Measurements from ENCODE around the gene TMEM62. TPM values are rescaled to one million over a fixed set of nuclear protein-coding genes. Genes with fewer than 3 reads are reported as not detected.

TMEM62 gene
- total and polyA plus RNA-seq, 4 donors = 4.5 to 14.0 (median 10.6) TPM

- TF ChIP-seq YY1 (IDR thresholded peaks at IDR 0.05) = no peak
- TF ChIP-seq NR2F2 (IDR thresholded peaks at IDR 0.05) = no peak
- TF ChIP-seq, protein P1, sequence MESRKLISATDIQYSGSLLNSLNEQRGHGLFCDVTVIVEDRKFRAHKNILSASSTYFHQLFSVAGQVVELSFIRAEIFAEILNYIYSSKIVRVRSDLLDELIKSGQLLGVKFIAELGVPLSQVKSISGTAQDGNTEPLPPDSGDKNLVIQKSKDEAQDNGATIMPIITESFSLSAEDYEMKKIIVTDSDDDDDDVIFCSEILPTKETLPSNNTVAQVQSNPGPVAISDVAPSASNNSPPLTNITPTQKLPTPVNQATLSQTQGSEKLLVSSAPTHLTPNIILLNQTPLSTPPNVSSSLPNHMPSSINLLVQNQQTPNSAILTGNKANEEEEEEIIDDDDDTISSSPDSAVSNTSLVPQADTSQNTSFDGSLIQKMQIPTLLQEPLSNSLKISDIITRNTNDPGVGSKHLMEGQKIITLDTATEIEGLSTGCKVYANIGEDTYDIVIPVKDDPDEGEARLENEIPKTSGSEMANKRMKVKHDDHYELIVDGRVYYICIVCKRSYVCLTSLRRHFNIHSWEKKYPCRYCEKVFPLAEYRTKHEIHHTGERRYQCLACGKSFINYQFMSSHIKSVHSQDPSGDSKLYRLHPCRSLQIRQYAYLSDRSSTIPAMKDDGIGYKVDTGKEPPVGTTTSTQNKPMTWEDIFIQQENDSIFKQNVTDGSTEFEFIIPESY (IDR thresholded peaks at IDR 0.05) = no peak
- TF ChIP-seq HNF4A (conservative IDR thresholded peaks at IDR 0.05) = no peak
- TF ChIP-seq EGR1 (IDR thresholded peaks at IDR 0.05; ENCODE audit: low read depth in 2 of 2) = no peak
- TF ChIP-seq, protein P2, sequence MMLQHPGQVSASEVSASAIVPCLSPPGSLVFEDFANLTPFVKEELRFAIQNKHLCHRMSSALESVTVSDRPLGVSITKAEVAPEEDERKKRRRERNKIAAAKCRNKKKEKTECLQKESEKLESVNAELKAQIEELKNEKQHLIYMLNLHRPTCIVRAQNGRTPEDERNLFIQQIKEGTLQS (IDR thresholded peaks at IDR 0.05) = no peak
- TF ChIP-seq TAF1 (conservative IDR thresholded peaks at IDR 0.05) = no peak
- TF ChIP-seq JUND (IDR thresholded peaks at IDR 0.05) = no peak
- no peak for TF ChIP-seq SP1 (IDR thresholded peaks at IDR 0.05)
- TF ChIP-seq FOXA2 (IDR thresholded peaks at IDR 0.05) = no peak
- TF ChIP-seq RXRA (IDR thresholded peaks at IDR 0.05) = no peak
- no peak for TF ChIP-seq MAX (IDR thresholded peaks at IDR 0.05)
- WGBS = 91% methylated on average over 6 of the region's 6 CpGs
- no peak overlapping the region for H3K9ac ChIP-seq (ENCODE audit: low read depth in 1 of 2, low read length in 2 of 2)
- H3K4me1 ChIP-seq (ENCODE audit: control insufficient read depth in 4 of 4, insufficient read depth in 4 of 4, low read length in 3 of 4) = peaks cover 0 to 5% (median 0%) of the 10 kb centered on the region in 4 donors
- no peak for DNase-seq (ENCODE audit: low spot score)
- no peak overlapping the region for H3K4me3 ChIP-seq (ENCODE audit: low read depth in 1 of 3, low read length in 3 of 3)
- H3K27me3 ChIP-seq (ENCODE audit: control insufficient read depth in 4 of 4, insufficient read depth in 4 of 4, low read length in 3 of 4) = no peaks in the 10 kb centered on the region
- no peaks in the 10 kb centered on the region for H3K9me3 ChIP-seq (ENCODE audit: control insufficient read depth in 4 of 4, low read length in 3 of 4)
- H3K27ac ChIP-seq (ENCODE audit: low read depth in 1 of 2, low read length in 2 of 2) = no peak overlapping the region
- H3K36me3 ChIP-seq (ENCODE audit: control insufficient read depth in 4 of 4, insufficient read depth in 3 of 4, low read depth in 1 of 4, low read length in 3 of 4) = peaks cover 0 to 3% (median under 1%) of the 10 kb centered on the region in 4 donors
Observed at GRCh38 chr15:43096411-43096810, 37.0 kb upstream of the TMEM62 start.

DNA sequence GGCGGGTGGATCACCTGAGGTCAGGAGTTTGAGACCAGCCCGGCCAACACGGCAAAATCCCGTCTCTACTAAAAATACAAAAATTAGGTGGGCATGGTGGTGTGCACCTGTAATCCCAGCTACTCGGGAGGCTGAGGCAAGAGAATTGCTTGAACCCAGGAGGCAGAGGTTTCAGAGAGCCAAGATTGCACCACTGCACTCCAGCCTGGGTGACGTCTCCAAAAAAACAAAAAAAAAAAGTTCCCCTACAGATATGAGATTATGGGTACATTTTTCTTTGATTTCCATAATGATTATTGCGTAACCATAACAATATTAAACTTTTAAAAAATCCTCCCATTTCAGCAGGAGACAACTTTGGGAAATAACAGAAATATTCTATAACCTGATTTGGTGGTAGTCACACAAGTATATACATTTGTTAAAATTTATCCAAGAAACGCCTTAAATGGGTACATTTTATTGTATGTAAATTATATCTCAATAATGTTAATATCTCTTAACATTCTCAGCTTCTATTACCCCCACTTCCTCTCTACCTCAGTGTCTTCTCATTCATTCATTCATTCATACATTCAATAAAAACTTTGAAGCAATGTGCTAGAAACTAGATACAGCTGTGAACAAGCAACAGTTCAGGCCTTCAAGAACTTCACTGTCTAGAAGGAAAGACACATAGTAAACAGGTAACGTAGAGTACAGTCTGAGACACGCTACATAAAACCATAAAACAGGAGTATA lies 34.1 kb upstream of the TMEM62 start:
- DNase-seq (ENCODE audit: low spot score) = no peak
- peaks cover 0 to 5% (median 2%) of the 10 kb centered on the region in 4 donors for H3K4me1 ChIP-seq (ENCODE audit: control insufficient read depth in 4 of 4, insufficient read depth in 4 of 4, low read length in 3 of 4)
- 97% methylated on average over 10 of the region's 10 CpGs for WGBS

DNA sequence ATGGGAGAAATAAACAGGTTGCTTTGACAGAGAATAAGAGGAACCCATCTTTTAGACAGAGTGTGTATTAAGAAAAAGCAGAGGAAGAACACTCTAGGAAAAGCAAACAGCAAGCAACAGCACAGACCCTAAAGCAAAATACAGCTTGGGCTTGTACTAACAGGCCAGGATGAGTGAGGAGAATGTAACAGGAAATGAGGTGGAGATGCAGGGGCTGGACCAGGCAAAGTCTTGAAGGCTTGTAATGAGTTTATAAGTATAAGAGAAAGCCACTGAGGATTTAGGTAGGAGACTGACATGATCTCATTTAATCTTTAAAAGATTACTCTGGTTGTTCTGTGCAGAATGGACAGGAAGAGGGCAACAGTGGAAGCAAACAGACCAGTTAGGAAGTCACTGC lies 32.4 kb upstream of the TMEM62 start:
- Histone ChIP-seq H3K27me3 (ENCODE audit: control insufficient read depth in 4 of 4, insufficient read depth in 4 of 4, low read length in 3 of 4) (no peaks in the 10 kb centered on the region), H3K4me1 (ENCODE audit: control insufficient read depth in 4 of 4, insufficient read depth in 4 of 4, low read length in 3 of 4) (peaks cover 6 to 13% (median 8%) of the 10 kb centered on the region in 4 donors), H3K9me3 (ENCODE audit: control insufficient read depth in 4 of 4, low read length in 3 of 4) (no peaks in the 10 kb centered on the region), H3K27ac (ENCODE audit: low read depth in 1 of 2, low read length in 2 of 2) (no peak overlapping the region), H3K4me3 (ENCODE audit: low read depth in 1 of 3, low read length in 3 of 3) (no peak overlapping the region), H3K36me3 (ENCODE audit: control insufficient read depth in 4 of 4, insufficient read depth in 3 of 4, low read depth in 1 of 4, low read length in 3 of 4) (peaks cover 0 to 3% (median under 1%) of the 10 kb centered on the region in 4 donors), H3K9ac (ENCODE audit: low read depth in 1 of 2, low read length in 2 of 2) (no peak overlapping the region)
- DNase-seq (ENCODE audit: low spot score) = no peak
- TF ChIP-seq NR2F2 (IDR thresholded peaks at IDR 0.05) = no peak
- TF ChIP-seq FOXA2 (IDR thresholded peaks at IDR 0.05) = no peak
- no peak for TF ChIP-seq JUND (IDR thresholded peaks at IDR 0.05)
- TF ChIP-seq RXRA (IDR thresholded peaks at IDR 0.05) = no peak
- TF ChIP-seq HNF4A (conservative IDR thresholded peaks at IDR 0.05) = no peak
- no peak for TF ChIP-seq CTCF (IDR thresholded peaks at IDR 0.05; ENCODE audit: low read depth, low read length, missing input control)
- TF ChIP-seq FOXA1 (IDR thresholded peaks at IDR 0.05) = no peak
- no peak for TF ChIP-seq GABPA (IDR thresholded peaks at IDR 0.05 in 1 of 2, conservative IDR thresholded peaks at IDR 0.05 in 1 of 2)
- TF ChIP-seq, protein P2 (IDR thresholded peaks at IDR 0.05) = no peak
- TF ChIP-seq RAD21 (IDR thresholded peaks at IDR 0.05) = no peak
- no peak for TF ChIP-seq HNF4G (IDR thresholded peaks at IDR 0.05)
- TF ChIP-seq EGR1 (IDR thresholded peaks at IDR 0.05; ENCODE audit: low read depth in 2 of 2) = no peak
- no peak for TF ChIP-seq TAF1 (conservative IDR thresholded peaks at IDR 0.05)
- TF ChIP-seq, protein P3, sequence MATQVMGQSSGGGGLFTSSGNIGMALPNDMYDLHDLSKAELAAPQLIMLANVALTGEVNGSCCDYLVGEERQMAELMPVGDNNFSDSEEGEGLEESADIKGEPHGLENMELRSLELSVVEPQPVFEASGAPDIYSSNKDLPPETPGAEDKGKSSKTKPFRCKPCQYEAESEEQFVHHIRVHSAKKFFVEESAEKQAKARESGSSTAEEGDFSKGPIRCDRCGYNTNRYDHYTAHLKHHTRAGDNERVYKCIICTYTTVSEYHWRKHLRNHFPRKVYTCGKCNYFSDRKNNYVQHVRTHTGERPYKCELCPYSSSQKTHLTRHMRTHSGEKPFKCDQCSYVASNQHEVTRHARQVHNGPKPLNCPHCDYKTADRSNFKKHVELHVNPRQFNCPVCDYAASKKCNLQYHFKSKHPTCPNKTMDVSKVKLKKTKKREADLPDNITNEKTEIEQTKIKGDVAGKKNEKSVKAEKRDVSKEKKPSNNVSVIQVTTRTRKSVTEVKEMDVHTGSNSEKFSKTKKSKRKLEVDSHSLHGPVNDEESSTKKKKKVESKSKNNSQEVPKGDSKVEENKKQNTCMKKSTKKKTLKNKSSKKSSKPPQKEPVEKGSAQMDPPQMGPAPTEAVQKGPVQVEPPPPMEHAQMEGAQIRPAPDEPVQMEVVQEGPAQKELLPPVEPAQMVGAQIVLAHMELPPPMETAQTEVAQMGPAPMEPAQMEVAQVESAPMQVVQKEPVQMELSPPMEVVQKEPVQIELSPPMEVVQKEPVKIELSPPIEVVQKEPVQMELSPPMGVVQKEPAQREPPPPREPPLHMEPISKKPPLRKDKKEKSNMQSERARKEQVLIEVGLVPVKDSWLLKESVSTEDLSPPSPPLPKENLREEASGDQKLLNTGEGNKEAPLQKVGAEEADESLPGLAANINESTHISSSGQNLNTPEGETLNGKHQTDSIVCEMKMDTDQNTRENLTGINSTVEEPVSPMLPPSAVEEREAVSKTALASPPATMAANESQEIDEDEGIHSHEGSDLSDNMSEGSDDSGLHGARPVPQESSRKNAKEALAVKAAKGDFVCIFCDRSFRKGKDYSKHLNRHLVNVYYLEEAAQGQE (IDR thresholded peaks at IDR 0.05) = no peak
- TF ChIP-seq YY1 (IDR thresholded peaks at IDR 0.05) = no peak

More for the DNA sequence above, 34.1 kb upstream of the TMEM62 start:
- peaks cover 0 to 3% (median under 1%) of the 10 kb centered on the region in 4 donors for H3K36me3 ChIP-seq (ENCODE audit: control insufficient read depth in 4 of 4, insufficient read depth in 3 of 4, low read depth in 1 of 4, low read length in 3 of 4)
- no peak overlapping the region for H3K27ac ChIP-seq (ENCODE audit: low read depth in 1 of 2, low read length in 2 of 2)
- H3K4me3 ChIP-seq (ENCODE audit: low read depth in 1 of 3, low read length in 3 of 3) = no peak overlapping the region
- no peak overlapping the region for H3K9ac ChIP-seq (ENCODE audit: low read depth in 1 of 2, low read length in 2 of 2)
- TF ChIP-seq JUND (IDR thresholded peaks at IDR 0.05) = no peak
- no peaks in the 10 kb centered on the region for H3K27me3 ChIP-seq (ENCODE audit: control insufficient read depth in 4 of 4, insufficient read depth in 4 of 4, low read length in 3 of 4)
- H3K9me3 ChIP-seq (ENCODE audit: control insufficient read depth in 4 of 4, low read length in 3 of 4) = no peaks in the 10 kb centered on the region

All from liver (tissue), 9 donors.